Glutamatergic neuron (in vitro differentiated cells): Measurements from ENCODE around the gene FGF14. TPM values are rescaled to one million over a fixed set of nuclear protein-coding genes. Genes with fewer than 3 reads are reported as not detected.

Source experiments
- DNase-seq: peaks from one replicate; pipeline ENCODE4 v3.0.0; 2022
- H3K27ac Mint-ChIP-seq: one replicate; pipeline ENCODE4 v1.8.0; 2020; ENCODE audit warnings: mild to moderate bottlenecking, mixed read lengths, inconsistent platforms; ENCODE audit not compliant: unreplicated experiment
- H3K27me3 Mint-ChIP-seq: one replicate; pipeline ENCODE4 v1.8.0; 2020; ENCODE audit warnings: mild to moderate bottlenecking, moderate library complexity, mixed read lengths, inconsistent platforms; ENCODE audit not compliant: unreplicated experiment
- H3K36me3 Mint-ChIP-seq: one replicate; pipeline ENCODE4 v1.8.0; 2020; ENCODE audit warnings: mild to moderate bottlenecking, mixed read lengths, inconsistent platforms; ENCODE audit not compliant: unreplicated experiment
- H3K4me1 Mint-ChIP-seq: one replicate; pipeline ENCODE4 v1.8.0; 2020; ENCODE audit warnings: mild to moderate bottlenecking, low read depth, mixed read lengths, inconsistent platforms; ENCODE audit not compliant: unreplicated experiment
- H3K4me3 Mint-ChIP-seq: one replicate; pipeline ENCODE4 v1.8.0; 2020; ENCODE audit warnings: mild to moderate bottlenecking, mixed read lengths, inconsistent platforms; ENCODE audit not compliant: unreplicated experiment
- H3K9me3 Mint-ChIP-seq: one replicate; pipeline ENCODE4 v1.8.0; 2020; ENCODE audit warnings: mild to moderate bottlenecking, moderate library complexity, mixed read lengths, inconsistent platforms; ENCODE audit not compliant: unreplicated experiment
- CTCF ChIP-seq: fragments of 200-600 bp; sonication (generic); IDR thresholded peaks from one replicate; pipeline ENCODE4 v1.5.0; 2021; ENCODE audit not compliant: partially characterized antibody, unreplicated experiment
- total RNA-seq: library from RNA; stranded (reverse); fragmentation: NEBNext Ultra II Directional; extraction: Animal tissue kit (Norgen Biotek cat#: 25700); gene quantifications from one replicate; pipeline ENCODE4 v1.2.1, GENCODE V29; 2021; ENCODE audit not compliant: unreplicated experiment

Gene FGF14
- total RNA-seq, 1 donor from 2014 or later = 17.8 TPM

DNA sequence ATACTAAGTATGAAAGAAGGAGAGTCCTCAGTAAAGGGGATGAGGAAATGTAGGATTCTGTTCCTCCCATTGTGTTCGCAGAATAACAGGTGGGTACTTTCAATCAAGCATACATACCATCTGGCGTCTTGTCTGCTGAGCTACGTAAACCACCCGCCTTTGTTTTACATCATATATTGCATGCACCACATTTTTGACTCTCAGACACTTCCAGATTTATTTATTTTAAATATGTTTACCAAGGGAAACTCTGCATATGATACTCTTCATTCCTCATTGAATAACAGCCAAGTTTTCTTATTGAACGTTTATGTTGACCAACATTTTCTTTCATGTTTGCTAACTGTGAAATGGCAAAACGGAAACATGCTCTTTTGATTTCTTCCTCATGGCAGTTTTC lies 174.1 kb downstream of the FGF14 start:
- no peak for DNase-seq
- Mint-ChIP-seq H3K27ac (peak overlapping the region; percentile 59), H3K27me3 (no peaks in the 10 kb centered on the region), H3K36me3 (no peaks in the 10 kb centered on the region), H3K4me1 (peaks cover 22% of the 10 kb centered on the region), H3K4me3 (no peak overlapping the region), H3K9me3 (no peaks in the 10 kb centered on the region)
- TF ChIP-seq CTCF = no peak

DNA sequence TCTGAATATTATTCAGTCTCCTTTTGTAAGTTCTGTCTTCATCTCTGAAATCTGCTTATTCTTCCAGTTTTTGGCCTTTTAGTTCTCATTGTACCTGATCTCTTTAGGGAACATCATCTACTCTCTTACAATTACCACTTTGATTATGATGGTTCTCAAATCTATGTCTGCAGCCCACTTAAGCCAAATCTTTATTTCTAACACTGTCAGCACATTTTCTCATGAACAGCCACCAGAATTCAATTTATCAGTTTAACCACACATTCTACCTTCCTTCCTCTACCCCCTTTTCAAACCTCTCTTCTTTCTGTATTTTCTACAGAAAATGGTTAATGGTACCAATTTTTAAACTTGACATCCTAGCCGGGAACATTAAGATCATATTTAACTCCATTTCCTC lies 175.3 kb downstream of the FGF14 start:
- no peaks in the 10 kb centered on the region for H3K36me3 Mint-ChIP-seq
- H3K4me3 Mint-ChIP-seq = no peak overlapping the region
- H3K27me3 Mint-ChIP-seq = no peaks in the 10 kb centered on the region
- H3K27ac Mint-ChIP-seq = no peak overlapping the region
- DNase-seq = no peak
- peaks cover 20% of the 10 kb centered on the region for H3K4me1 Mint-ChIP-seq
- no peaks in the 10 kb centered on the region for H3K9me3 Mint-ChIP-seq
- no peak for TF ChIP-seq CTCF

- Mint-ChIP-seq H3K4me3 (no peak overlapping the region), H3K36me3 (no peaks in the 10 kb centered on the region), H3K9me3 (no peaks in the 10 kb centered on the region), H3K27ac (no peak overlapping the region), H3K27me3 (no peaks in the 10 kb centered on the region), H3K4me1 (peaks cover 18% of the 10 kb centered on the region)
- TF ChIP-seq CTCF = no peak
- no peak for DNase-seq
Observed at GRCh38 chr13:102225892-102226291, 176.0 kb downstream of the FGF14 start.

DNA sequence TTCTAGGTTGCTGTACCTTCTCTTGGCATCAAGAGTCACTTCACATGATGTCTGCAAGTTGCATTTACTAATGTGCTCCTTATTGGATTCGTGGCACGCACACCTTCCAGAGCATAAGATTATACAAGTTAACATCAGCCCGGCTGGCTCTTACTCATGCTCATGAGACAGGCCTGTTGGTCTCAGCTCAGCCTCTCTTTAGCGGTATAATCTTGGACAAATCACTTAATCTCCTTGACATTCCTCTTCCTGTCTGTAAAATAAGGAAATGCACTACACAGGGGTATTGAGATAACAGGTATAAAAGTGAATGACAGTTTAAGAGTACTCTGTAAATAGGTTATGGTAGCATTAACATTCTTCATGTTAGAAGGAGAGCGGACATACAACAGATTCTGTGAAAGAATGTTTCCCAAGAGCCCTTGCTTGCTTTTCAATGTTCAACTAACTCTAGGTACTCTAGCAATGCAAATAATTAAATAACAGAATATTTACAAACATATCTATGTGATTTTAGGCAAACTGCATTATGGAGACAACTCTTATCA lies 181.1 kb downstream of the FGF14 start:
- Mint-ChIP-seq H3K36me3 (no peaks in the 10 kb centered on the region), H3K9me3 (no peaks in the 10 kb centered on the region), H3K27ac (no peak overlapping the region), H3K27me3 (no peaks in the 10 kb centered on the region), H3K4me1 (peaks cover 7% of the 10 kb centered on the region), H3K4me3 (no peak overlapping the region)
- no peak for TF ChIP-seq CTCF
- no peak for DNase-seq

DNA sequence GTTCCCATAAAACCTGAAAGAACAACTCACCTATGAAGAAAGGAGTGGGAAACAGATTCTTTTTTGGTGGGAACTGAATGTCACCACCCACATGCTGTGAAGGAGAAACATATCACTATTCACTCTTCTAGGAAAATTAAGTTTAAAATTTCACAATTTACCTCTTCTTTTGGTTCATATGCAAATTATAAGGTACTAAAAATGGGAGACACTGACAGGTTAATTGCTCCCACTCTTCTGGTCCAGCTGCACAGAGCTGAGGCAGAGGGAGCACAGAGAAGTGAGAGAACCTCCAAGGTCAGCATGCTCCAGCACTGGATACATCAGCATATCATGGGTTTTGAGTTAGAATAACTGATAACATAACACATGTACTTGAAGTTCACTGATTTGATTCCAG lies 186.9 kb downstream of the FGF14 start:
- Mint-ChIP-seq H3K27me3 (no peaks in the 10 kb centered on the region), H3K36me3 (no peaks in the 10 kb centered on the region), H3K9me3 (no peaks in the 10 kb centered on the region), H3K27ac (no peak overlapping the region), H3K4me1 (peaks cover 21% of the 10 kb centered on the region), H3K4me3 (no peak overlapping the region)
- DNase-seq = no peak
- no peak for TF ChIP-seq CTCF
